GM12873 (cell line): ENCODE data around the gene SPATC1L.

Experiments
- CTCF ChIP-seq: IDR thresholded peaks from 2 replicates; pipeline ENCODE4 v1.5.1; 2012; ENCODE audit warnings: low read depth, mild to moderate bottlenecking, moderate library complexity, low read length, control low read depth; ENCODE audit not compliant: insufficient read depth; ENCODE audit errors: missing control alignments

SPATC1L gene

GRCh38 chr21:46151261-46151988 is 32.8 kb downstream of the SPATC1L start:
- TF ChIP-seq CTCF, result no peak

- no peak for TF ChIP-seq CTCF
Measured at GRCh38 chr21:46150491-46151121, 33.7 kb downstream of the SPATC1L start.

GRCh38 chr21:46150073-46150472 is 34.2 kb downstream of the SPATC1L start:
- TF ChIP-seq CTCF, result no peak

GRCh38 chr21:46149205-46149901 is 34.9 kb downstream of the SPATC1L start:
- TF ChIP-seq CTCF, result no peak

GRCh38 chr21:46148106-46148505 is 36.2 kb downstream of the SPATC1L start:
- no peak for TF ChIP-seq CTCF

GRCh38 chr21:46147429-46147828 is 36.8 kb downstream of the SPATC1L start:
- TF ChIP-seq CTCF, result peak; percentile 70

GRCh38 chr21:46146856-46147255 is 37.4 kb downstream of the SPATC1L start:
- TF ChIP-seq CTCF, result no peak
